Stimulated activated CD8-positive, alpha-beta memory T cell treated with anti-CD3 and anti-CD28 coated beads, Interleukin-12 subunit alpha, Interleukin-12 subunit beta, amount 100 ng/mL, for 24 hours (primary cell): Measurements from ENCODE around the gene SLF2.

Source experiments
- DNase-seq: peaks from one replicate; pipeline ENCODE4 v3.0.0-alpha.2; 2020; ENCODE audit errors: extremely low read depth

The SLF2 gene

DNA sequence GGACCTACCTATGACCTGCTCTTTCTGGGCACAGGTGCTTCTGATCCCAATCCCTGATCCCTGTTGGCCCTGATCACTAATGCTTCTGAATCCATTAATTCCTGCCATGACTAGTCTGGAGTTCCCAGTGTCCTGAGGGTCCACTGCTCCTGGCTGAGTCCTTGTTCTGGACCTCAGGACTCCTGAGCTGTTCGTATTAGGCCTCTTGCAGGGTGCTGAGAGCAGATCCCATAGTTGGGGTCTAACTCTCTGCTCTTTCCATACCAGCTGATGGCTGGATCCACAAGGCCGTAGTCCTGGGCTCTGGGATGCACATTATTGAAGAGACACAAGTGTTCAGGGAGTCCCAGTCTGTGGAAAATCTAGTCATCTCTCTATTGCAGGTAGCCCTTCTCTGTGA lies 67.5 kb downstream of the SLF2 start:
- no peak for DNase-seq

DNA sequence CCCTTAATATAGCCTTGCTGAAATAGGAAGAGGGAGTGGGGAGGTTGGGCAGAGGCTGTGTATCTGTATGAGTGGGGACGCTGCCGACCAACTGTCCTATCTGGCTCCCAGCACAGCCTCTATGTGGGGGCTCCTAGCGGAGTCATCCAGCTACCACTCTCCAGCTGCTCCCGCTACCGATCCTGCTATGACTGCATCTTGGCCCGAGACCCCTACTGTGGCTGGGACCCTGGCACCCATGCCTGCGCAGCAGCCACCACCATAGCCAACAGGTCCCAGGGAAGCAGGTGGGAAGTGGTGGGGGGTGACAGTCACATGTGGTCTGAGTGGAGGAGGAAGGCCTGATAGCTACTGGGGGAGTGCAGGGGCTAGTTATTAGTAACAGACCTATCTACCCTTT lies 67.9 kb downstream of the SLF2 start:
- DNase-seq, result no peak

DNA sequence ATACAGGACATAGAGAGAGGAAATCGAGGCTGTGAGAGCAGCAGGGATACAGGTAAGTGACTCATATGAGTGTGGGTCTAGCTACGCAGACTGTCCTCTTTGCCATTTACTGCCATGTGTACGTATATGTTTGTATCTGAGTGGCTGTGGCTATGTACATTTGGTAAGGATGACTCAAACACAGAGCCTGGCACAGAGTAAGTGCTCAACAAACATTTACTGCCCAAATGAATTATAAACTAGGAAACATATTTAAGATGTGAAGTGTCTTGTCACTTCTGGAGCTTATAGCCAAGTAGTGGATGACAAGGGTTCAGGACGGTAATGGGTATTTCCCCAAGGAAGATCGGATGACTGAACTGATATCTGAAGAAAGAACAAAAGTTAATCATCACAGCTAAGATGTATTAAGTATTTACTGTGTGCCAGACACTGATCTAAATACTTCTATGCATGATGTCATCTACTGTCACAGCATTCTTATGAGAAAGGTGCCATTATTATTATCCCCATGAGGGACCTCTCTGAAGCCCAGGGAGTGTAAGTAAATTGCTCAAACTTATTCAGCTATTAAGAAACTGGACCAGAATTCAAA lies 68.5 kb downstream of the SLF2 start:
- no peak for DNase-seq

DNA sequence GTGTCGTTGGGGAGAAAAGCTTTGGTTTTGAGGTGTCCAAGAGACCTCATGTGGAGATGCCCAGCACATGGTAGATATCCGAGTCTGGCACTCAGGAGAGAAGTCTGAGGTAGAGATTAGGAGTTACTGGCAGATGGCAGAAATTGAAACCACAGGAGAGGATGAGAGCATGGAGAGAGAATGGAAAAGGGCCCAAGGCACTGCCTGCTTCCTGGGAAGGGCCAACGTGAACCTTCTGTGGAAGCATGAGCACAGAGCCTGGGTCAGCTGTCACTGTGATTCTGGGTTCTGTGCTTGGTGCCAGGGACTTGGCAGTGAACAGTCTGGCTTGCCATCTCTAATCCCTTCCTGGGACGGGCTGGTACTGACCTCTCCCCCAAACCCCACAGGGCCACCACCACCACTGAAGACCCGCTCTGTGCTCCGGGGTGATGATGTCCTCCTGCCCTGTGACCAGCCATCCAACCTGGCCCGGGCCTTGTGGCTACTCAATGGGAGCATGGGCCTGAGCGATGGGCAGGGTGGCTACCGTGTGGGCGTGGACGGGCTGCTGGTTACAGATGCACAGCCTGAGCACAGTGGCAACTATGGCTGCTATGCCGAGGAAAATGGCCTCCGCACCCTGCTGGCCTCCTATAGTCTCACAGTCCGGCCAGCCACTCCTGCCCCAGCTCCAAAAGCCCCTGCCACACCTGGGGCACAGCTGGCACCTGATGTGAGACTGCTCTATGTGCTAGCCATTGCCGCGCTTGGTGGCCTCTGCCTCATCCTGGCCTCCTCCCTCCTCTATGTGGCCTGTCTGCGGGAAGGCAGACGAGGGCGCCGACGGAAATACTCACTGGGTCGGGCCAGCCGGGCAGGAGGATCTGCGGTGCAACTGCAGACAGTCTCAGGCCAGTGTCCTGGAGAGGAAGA lies 70.4 kb downstream of the SLF2 start:
- no peak for DNase-seq

DNA sequence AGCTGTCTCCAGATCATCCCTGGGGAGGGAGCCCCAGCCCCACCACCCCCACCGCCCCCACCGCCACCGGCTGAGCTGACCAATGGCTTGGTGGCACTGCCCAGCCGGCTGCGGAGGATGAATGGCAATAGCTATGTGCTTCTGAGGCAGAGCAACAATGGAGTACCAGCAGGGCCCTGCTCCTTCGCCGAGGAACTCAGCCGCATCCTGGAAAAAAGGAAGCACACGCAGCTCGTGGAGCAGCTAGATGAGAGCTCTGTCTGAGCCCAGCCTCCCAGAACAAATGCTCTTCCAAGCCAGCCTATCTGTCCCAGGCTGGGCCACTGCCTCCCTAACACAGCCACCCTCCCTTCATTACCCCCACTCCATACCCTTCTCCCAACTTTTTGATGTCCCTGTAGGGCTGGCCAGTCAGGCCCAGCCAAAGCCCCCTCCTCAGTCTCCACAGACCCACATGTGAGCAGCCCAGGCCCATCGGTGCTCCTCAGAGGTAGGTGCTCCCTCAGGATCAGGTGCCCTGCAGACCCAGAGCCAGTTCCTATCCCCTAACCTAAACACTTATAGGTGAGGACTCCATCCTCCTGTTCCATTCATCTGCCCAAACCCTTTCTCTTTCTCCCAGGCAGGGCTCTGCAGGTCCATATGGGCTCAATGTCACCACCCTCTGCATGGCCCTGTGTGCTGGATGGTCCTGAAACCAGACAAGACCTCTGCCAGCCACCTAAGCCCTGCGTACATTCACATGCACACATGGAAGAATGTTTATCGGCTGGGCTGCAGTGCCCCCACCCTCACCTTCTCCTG lies 71.3 kb downstream of the SLF2 start:
- no peak for DNase-seq

DNA sequence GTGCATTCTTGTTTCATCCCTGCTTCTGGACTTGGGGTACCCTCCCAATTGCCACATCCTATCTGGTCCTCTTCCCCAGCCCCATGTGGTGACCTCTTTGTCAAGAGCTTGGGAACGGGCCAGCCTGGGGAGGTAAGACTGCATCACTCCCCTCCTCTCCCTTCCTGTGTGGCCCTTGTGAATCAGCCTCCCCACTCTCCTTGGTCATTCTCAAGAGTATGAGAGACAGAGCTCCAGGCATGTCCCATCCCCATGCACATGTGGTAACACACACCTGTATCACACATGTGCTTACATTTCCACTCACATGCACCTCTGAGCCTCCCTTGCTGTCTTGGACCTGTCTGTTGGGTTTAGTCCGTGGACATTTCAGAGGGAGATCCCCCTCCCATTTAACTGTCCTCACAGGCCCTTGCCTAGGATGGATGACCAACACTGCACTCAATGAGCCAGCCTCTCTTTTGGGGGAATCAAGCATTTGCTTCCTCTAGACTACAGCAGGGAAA lies 72.0 kb downstream of the SLF2 start:
- no peak for DNase-seq

DNA sequence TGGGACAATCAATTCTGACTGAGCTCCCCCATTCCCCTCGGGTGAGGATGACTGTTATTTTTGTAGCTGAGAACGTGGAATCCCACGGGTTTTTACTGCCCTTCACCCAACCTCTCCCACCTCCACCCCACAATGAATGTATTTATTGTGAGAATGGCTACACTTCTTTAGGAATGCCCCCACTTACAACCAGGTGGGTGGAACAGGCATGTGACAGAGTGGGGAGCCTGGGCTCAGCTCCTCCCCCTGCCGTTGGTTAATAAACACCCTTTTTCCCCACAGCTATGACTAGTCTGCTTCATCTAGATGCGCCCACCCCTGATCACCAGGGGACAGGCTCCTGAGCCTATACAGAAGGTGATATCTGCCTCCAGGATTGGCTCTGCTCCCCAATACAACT lies 72.6 kb downstream of the SLF2 start:
- DNase-seq, result no peak

DNA sequence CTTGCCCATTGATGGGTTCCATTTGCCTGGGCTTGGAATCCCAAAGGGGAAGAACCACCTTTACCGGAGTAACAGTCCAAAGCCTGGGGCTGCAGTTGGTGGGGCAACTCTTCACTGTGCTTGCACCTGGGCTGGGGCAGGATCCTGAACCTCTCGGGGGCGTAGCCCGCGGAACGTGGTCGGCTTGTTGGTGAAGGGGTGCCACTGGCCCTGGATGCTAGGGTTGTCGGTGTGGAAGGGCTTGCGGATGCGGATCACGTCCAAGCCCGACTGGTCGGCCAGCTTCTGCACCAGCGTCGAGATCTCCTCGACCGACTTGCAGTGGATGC lies 73.8 kb downstream of the SLF2 start:
- DNase-seq, result no peak

DNA sequence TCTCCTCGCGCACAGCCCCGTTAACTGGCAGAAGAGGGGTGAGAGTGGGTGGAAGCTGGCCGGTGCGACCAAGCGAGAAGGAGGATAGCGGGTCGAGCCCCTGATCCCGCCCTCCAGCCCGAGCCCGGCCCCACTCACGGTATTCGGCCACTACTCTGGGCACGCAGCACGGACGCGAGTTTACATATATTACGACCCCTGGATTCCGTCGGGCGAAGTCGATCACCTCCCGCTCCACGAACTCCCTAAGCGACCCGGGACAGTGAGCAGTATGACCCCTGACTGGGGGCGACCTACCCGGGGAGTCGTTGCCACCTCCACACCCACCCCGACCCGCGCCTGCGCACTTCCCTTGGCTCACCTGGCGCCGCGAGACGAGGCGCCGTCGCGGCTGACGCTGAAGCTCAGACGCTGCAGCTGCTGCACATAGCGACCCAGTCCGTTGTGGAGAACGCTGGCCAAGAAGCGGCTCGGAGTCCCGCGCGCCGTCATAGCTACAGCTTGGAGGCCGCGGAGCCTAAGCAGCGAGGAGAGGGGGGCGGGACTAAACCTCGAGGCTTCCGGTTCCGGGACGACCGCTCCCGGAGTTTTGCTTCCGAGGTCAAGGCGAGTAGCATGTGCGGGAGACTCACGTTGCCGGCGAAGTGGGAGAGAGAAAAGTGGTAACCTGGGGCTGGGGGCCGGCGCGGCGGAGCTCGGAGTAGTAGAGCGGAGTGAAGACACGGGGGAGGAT lies 74.4 kb downstream of the SLF2 start, which contains the start of the genes MRPL43 and TWNK:
Gene MRPL43, minus strand, starts transcription at position 546 of the 733 bp plus-strand sequence. Its CDS starts 54 bp downstream, at position 492.
Gene TWNK, plus strand, starts transcription at position 592 of the 733 bp plus-strand sequence. CDS start 668 bp downstream, outside the sequence.
- DNase-seq, result peak; percentile 59

DNA sequence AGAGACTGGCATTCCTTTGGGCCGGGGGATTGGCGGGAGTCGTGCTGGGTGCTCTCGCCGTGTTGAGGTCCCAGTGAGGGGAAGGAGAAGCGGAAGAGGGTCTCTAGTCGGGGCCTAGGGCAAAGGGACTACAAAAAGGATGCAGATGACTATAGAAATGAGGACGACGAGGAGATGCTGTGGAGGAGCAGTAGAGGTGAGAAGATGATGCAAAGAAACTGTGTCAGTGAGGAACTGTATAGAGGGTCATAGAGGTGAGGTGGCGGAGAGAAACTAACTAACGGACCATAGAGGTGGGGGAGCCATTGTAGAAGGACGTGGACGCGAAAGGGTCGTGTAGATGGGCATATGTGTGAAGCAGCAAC lies 74.9 kb downstream of the SLF2 start:
- no peak for DNase-seq

DNA sequence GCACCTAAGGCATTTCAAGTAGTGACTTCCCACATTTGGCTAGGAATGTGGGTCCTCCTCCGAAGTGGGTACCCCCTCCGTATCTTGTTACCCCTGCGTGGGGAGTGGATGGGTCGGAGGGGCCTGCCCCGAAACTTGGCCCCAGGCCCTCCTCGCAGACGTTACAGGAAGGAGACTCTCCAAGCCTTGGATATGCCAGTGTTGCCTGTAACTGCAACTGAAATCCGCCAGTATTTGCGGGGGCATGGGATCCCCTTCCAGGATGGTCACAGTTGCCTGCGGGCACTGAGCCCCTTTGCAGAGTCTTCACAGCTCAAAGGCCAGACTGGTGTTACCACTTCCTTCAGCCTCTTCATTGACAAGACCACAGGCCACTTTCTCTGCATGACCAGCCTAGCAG lies 75.4 kb downstream of the SLF2 start:
- DNase-seq, result no peak

DNA sequence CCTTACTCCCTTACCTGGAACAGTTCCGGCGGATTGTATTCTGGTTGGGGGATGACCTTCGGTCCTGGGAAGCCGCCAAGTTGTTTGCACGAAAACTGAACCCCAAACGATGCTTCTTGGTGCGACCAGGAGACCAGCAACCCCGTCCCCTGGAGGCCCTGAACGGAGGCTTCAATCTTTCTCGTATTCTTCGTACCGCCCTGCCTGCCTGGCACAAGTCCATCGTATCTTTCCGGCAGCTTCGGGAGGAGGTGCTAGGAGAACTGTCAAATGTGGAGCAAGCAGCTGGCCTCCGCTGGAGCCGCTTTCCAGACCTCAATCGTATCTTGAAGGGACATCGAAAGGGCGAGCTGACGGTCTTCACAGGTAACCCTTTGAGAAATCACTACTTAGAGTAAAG lies 76.3 kb downstream of the SLF2 start:
- no peak for DNase-seq

DNA sequence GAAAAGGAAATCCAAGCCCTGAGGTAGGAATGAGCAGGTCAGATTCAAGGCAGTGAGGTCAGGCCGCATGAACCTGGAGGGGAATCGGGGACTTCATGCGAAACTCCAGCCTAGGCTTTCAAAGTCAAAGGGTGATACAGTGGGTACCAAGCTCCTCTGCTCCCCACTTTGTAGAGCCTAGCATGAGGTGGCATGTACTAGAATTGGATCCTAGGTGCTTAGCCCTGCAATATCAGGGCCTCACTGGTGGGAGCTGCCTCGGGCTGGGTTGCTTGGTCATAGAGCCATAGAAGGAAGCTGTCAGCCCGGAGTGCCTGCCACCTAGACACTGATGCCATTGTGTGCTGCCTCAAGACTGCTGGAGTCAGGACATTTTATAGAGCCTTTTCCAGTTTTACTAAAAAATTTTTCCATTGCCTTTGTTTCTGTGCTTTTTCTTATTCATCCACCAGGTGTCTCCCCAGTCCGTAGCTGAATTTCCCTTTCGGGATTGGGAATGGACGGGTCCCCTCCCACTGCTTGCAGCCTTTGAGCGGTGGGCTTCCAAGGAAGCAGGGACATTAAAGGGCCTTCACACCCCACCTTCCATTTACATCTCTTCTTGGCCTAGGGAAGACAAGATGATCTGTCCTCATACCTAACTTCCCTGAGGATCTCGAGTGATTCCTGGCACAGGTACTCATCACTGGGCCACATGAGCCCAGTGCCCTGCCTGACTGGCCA lies 81.4 kb downstream of the SLF2 start:
- no peak for DNase-seq

DNA sequence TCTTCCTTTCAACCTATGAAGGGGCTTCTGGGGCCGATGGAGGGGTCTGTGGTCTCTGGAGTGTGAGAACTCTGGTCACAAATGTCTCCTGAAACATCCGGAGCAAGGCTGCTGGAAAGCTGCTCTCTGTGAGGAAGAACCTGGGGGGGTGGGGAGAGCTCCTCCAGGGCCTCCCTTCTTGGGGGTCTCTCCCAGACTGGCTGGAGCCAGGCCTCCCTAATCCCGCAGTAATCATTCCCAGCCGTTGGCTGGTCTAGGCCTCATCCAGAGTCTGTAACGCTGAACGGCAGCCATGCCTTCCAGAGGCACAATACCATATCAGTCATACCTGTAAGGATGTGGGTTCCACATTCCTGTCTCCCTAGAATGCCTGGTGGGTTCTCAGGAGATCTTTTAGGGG lies 82.4 kb downstream of the SLF2 start:
- no peak for DNase-seq

DNA sequence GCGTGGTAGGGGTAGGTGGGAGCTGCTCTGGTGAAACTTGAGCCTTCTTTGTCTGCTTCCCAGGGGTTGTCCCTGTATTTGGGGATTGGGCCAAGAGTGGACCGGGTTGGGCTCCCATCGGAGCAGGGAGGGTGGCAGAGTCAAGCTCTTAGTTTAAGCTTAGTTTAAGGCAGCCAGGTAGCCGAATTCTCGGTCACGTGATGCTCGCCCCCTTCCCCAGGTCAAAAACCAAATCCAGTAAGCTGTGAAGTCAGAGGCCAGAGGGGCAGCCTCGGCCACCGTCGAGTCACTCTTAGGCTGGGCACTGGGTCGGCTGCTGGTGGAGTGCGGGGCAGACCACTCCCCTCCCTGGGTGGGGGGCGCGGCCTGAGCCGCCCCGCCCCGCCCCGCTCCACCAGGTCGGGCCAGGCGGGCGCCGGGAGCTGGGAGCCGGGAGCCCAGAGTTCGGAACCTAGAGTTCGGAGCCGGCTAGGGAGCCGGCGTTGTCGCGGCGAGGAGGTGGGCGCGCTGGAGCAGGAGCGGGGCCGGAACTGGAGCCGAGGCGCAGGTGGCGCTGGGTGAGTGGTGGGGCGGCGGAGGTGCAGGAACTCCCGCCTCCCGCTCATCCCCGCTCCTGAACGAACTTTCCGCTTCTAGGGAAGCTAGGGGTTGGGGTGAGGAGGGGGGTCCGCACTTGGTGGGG lies 84.1 kb downstream of the SLF2 start:
- DNase-seq, result no peak

DNA sequence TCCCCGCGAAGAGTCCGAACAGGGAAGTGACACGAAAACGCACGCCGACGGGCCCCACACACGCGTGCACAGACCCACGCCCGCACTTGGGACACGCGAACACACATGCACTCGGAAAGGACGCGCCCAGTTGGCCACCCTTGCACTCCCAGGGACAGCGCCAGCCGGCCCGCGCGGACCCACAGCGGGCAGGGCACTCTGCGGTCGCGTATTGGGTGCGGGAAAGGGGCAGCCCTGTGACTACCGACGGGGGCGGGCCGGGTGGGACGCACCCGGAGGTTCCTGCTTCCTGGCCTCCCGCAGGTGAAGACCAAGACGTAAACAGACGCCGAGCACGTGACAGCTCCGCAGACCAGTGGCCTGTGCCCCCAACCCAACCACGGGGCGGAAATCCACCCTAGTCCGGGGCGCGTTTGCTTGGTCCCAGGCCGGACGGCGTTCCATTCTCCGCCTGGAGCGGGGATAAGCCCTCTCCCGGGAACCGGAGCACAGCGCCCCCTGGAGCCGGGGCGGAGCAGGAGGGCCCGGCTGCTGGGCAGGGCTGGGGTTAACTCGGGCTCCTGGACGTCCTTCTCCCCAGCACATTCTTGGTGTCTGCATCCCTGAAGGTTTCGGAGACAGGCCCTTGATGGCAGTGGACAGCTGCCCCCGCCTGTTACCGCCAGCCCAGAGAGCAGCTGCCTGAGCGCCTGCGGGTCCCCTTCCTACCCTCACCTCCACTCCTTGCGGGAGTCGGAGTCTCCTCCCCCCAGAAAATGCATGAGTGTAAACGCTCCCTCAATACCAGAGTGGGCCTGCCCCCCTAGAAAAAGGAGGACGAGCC lies 84.8 kb downstream of the SLF2 start:
- DNase-seq, result no peak

DNA sequence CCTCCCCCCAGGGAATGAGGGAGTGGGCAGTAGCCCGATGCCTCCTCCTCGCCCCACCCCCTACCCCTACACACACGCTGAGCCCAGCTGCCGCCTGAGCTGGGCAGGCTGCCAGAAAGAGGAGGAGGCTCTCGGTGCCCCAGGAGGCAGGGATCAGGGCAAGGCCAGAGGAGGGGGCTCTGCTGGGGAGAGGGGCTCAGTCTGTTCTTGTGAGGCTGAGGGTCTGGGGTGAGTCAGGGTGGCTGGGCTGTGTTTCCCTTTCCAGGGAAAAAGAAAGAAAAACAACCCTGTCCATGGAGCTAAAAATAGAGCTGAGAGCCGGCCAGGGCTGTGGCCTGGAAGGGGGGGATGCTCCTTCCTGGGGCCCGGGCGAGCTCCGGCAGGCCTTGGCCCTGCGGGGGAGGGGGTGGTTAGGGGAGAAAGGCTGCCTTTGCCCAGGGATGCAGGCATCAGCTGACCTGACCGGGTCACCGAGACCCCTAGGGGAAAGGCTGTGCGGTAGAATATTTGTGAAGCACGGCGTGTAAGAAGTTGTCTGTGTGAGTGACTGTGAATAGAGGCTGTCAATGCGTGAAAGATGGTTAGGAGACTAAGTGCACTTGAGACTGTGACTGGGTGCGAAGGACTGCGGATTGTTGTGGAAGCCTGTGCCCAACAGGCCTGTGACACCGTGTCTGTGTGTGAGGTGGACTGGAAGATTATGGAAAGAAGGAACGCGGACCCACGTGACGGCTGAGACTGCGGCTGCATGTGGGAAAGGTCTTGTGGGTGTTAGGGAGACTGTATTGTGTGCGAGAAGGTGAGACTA lies 85.6 kb downstream of the SLF2 start:
- no peak for DNase-seq

DNA sequence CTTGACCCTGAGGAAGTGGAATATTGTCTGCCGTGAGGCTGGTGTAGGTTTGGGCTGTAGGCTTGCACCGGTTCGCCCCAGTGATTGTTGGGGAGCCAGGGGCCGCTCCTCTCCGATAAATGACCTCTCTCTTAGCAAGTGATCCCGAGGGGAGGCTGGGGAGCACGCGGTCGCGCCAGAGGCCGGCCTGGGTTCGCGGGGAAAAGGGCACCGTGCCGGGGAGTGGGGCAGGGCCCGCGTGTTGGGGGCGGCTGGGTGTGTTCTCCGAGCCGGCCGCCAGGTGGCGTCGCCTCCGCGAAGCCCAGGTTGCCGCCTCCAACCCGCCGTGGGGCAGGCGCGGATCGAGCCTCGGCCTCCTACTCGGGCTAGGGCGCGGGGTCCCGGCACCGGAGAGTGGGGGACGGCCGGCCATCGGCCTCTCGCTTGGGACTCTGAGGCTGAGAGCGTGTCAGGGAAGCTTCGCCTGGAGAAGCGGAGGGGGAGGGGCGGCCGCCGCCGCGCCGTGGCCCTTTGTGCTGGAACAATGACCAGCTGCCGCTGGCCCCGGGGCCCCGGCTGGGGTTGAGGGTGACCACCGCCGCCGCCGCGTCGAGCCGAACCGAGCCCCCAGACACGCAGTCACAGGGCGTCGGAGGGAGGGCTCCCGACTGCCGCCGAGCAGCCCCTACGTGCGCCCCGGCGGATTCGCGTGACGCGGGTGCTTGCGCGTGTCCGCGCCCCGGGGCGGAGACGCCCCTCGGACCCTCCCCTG lies 86.4 kb downstream of the SLF2 start:
- peak; percentile 50 for DNase-seq
